A549 (cell line): ENCODE results near the gene DAB1. TPM values are rescaled to one million over a fixed set of nuclear protein-coding genes. Genes with fewer than 3 reads are reported as not detected.

Experiments
- ATAC-seq, 2 experiments: fragments of 200-7000 bp in 1 of 2; fragments of >200 bp in 1 of 2; cut with Nextera tagmentation in 1 of 2; cut with Tn5 transposase in 1 of 2; 3 replicates each; pipeline versions ENCODE4 v1.8.0 to v1.9.1; 2018 to 2020; ENCODE audit warnings: mild to moderate bottlenecking in 1 of 2, moderate library complexity in 1 of 2
- CTCF ChIA-PET: fragments of 300-600 bp; sonication (Branson Sonifier 250); formaldehyde crosslinking; extraction: SDS; loops from one replicate; lab custom pipeline; 2021; ENCODE audit warnings: antibody characterized with exemption, inconsistent platforms; lab: Yijun Ruan, JAX
- POLR2A ChIA-PET: fragments of 350-600 bp; formaldehyde crosslinking; extraction: SDS; loops from one replicate; lab custom pipeline; 2021; ENCODE audit warnings: antibody characterized with exemption, inconsistent platforms; lab: Yijun Ruan, JAX
- DNase-seq, 2 experiments: peaks; one replicate each; pipeline versions ENCODE4 v3.0.0 to v3.0.0-alpha.2; 2011 to 2016; ENCODE audit warnings: low read depth in 1 of 2, low spot score in 1 of 2
- FAIRE-seq: peaks from 2 replicates; lab custom pipeline; 2011; peaks lifted over from hg19 to GRCh38; lab: Jason Lieb, UNC
- H3K27ac ChIP-seq, 2 experiments: fragments of >200 bp; sonication (Bioruptor Twin); formaldehyde crosslinking; 3 replicates each; pipeline ENCODE4 v1.5.1; 2016 to 2017
- H3K4me1 ChIP-seq: fragments of >200 bp; sonication (Bioruptor Twin); formaldehyde crosslinking; 3 replicates; pipeline ENCODE4 v1.6.1; 2016
- H3K4me2 ChIP-seq: fragments of >200 bp; sonication (Bioruptor Twin); formaldehyde crosslinking; 3 replicates; pipeline ENCODE4 v1.6.1; 2016
- H3K4me3 ChIP-seq: fragments of >200 bp; sonication (Bioruptor Twin); formaldehyde crosslinking; 3 replicates; pipeline ENCODE4 v1.5.1; 2016
- H3K9me3 ChIP-seq: fragments of >200 bp; sonication (Bioruptor Twin); formaldehyde crosslinking; 3 replicates; pipeline ENCODE4 v1.6.1; 2016
- BCL3 ChIP-seq: fragments of >200 bp; sonication (Bioruptor Twin); formaldehyde crosslinking; IDR thresholded peaks from 3 replicates; pipeline ENCODE4 v1.6.1; 2016
- CBX8 ChIP-seq: fragments of 200-600 bp; sonication (generic); IDR thresholded peaks from 2 replicates; pipeline ENCODE4 v1.6.1; 2016
- CEBPB ChIP-seq, 2 experiments: fragments of >200 bp in 1 of 2; sonication (Bioruptor Twin) in 1 of 2; formaldehyde crosslinking in 1 of 2; IDR thresholded peaks; 2 replicates each; pipeline ENCODE4 v1.6.1; 2012 to 2016
- CHD2 ChIP-seq: fragments of 150-350 bp; IDR thresholded peaks from 2 replicates; pipeline ENCODE4 v1.6.1; 2014; ENCODE audit warnings: low read length; ENCODE audit not compliant: partially characterized antibody
- CHD4 ChIP-seq: fragments of 200-600 bp; sonication (generic); IDR thresholded peaks from 2 replicates; pipeline ENCODE4 v1.6.1; 2016; ENCODE audit warnings: antibody characterized with exemption, mild to moderate bottlenecking, borderline replicate concordance
- CTCF ChIP-seq: fragments of >200 bp; sonication (Bioruptor Twin); formaldehyde crosslinking; IDR thresholded peaks from 3 replicates; pipeline ENCODE4 v1.5.1; 2016
- EHF ChIP-seq: fragments of 250-450 bp; sonication (Bioruptor Pico); IDR thresholded peaks from 2 replicates; pipeline ENCODE4 v1.5.0; 2020; ENCODE audit warnings: mild to moderate bottlenecking
- EHMT2 ChIP-seq: fragments of 200-600 bp; sonication (generic); IDR thresholded peaks from 2 replicates; pipeline ENCODE4 v1.6.1; 2016; ENCODE audit warnings: antibody characterized with exemption, low read depth, mild to moderate bottlenecking, moderate library complexity
- ESRRA ChIP-seq: fragments of 150-350 bp; IDR thresholded peaks from 2 replicates; pipeline ENCODE4 v1.6.1; 2014; ENCODE audit warnings: mild to moderate bottlenecking, low read length, borderline replicate concordance
- FOSL2 ChIP-seq, 2 experiments: fragments of 450-650 bp in 1 of 2; fragments of >200 bp in 1 of 2; sonication (Bioruptor Twin) in 1 of 2; formaldehyde crosslinking; IDR thresholded peaks; 2 replicates each; pipeline versions ENCODE4 v1.5.0 to v1.6.1; 2016 to 2020; ENCODE audit warnings: mild to moderate bottlenecking in 1 of 2, moderate library complexity in 1 of 2
- HDAC2 ChIP-seq: fragments of 200-600 bp; sonication (generic); IDR thresholded peaks from 2 replicates; pipeline ENCODE4 v1.6.1; 2016
- HEYL ChIP-seq: fragments of 250-450 bp; sonication (Bioruptor Pico); IDR thresholded peaks from 2 replicates; pipeline ENCODE4 v1.8.0; 2021; ENCODE audit warnings: mild to moderate bottlenecking, moderate library complexity
- HOXB13 ChIP-seq: fragments of 250-450 bp; sonication (Bioruptor Pico); IDR thresholded peaks from 2 replicates; pipeline ENCODE4 v1.5.0; 2020; ENCODE audit warnings: low read depth, mild to moderate bottlenecking, moderate library complexity
- HOXB5 ChIP-seq: fragments of 250-450 bp; sonication (Bioruptor Pico); IDR thresholded peaks from 2 replicates; pipeline ENCODE4 v1.5.0; 2020; ENCODE audit warnings: mild to moderate bottlenecking, moderate library complexity
- MAX ChIP-seq: IDR thresholded peaks from 2 replicates; pipeline ENCODE4 v1.6.1; 2012
- MYC ChIP-seq: IDR thresholded peaks from 2 replicates; pipeline ENCODE4 v1.6.1; 2012; ENCODE audit warnings: mild to moderate bottlenecking, inconsistent platforms, low read length, improper control_type of control experiment, borderline replicate concordance
- NFE2L2 ChIP-seq: fragments of 150-350 bp; conservative IDR thresholded peaks from 2 replicates; pipeline ENCODE4 v1.6.1; 2014; ENCODE audit warnings: low read length
- NPAS2 ChIP-seq: fragments of 250-450 bp; sonication (Bioruptor Pico); IDR thresholded peaks from 2 replicates; pipeline ENCODE4 v1.8.0; 2022; ENCODE audit warnings: mild to moderate bottlenecking, moderate library complexity, borderline replicate concordance
- PHF8 ChIP-seq: fragments of 200-600 bp; sonication (generic); IDR thresholded peaks from 2 replicates; pipeline ENCODE4 v1.6.1; 2016; ENCODE audit warnings: low read depth, mild to moderate bottlenecking, antibody characterized with exemption, moderate library complexity, borderline replicate concordance
- POLR2AphosphoS2 ChIP-seq: conservative IDR thresholded peaks from 2 replicates; pipeline ENCODE4 v1.6.1; 2012; ENCODE audit warnings: low read length, improper control_type of control experiment, inconsistent platforms
- RAD21 ChIP-seq, 2 experiments: fragments of >200 bp in 1 of 2; sonication (Bioruptor Twin) in 1 of 2; formaldehyde crosslinking in 1 of 2; IDR thresholded peaks in 1 of 2; conservative IDR thresholded peaks in 1 of 2; 2 replicates in 1 of 2; 3 replicates in 1 of 2; pipeline ENCODE4 v1.6.1; 2012 to 2018; ENCODE audit warnings: inconsistent platforms in 1 of 2
- RARB ChIP-seq: fragments of 250-450 bp; sonication (Bioruptor Pico); IDR thresholded peaks from 2 replicates; pipeline ENCODE4 v1.8.0; 2021; ENCODE audit warnings: mild to moderate bottlenecking, moderate library complexity
- RCOR1 ChIP-seq: fragments of 150-350 bp; IDR thresholded peaks from 2 replicates; pipeline ENCODE4 v1.6.1; 2014; ENCODE audit warnings: antibody characterized with exemption, low read length, low read depth
- RNF2 ChIP-seq: fragments of 200-600 bp; sonication (generic); IDR thresholded peaks from 2 replicates; pipeline ENCODE4 v1.6.1; 2016; ENCODE audit warnings: low read depth, mild to moderate bottlenecking, antibody characterized with exemption, moderate library complexity, borderline replicate concordance
- USF2 ChIP-seq: fragments of 450-650 bp; IDR thresholded peaks from 2 replicates; pipeline ENCODE4 v1.6.1; 2014; ENCODE audit warnings: antibody characterized with exemption
- ZFP36 ChIP-seq: fragments of 450-650 bp; IDR thresholded peaks from 2 replicates; pipeline ENCODE4 v1.6.1; 2014; ENCODE audit warnings: borderline replicate concordance; ENCODE audit not compliant: partially characterized antibody
- WGBS: methylation state at CpG from one replicate; pipeline ENCODE4 v1.1.6; 2017; ENCODE audit errors: missing lambda C conversion rate; 5-methylcytosine and 5-hydroxymethylcytosine counted together
- polyA plus RNA-seq, 4 experiments: library from polyadenylated mRNA; depleted of rRNA in 3 of 4; stranded (reverse); fragments of >200 nt; fragmentation: RNase III in 1 of 4; extraction: RNeasy Plus Mini Kit Qiagen cat#74134 plus additional on column Dnase treatment in 1 of 4; gene quantifications; 2 replicates in 3 of 4; 3 replicates in 1 of 4; pipeline ENCODE4 v1.2.3, GENCODE V29; 2011 to 2017
- TF ChIP-seq, protein P1 (sequence below): fragments of >200 bp; sonication (Bioruptor Twin); formaldehyde crosslinking; IDR thresholded peaks from 2 replicates; pipeline ENCODE4 v1.6.1; 2016
- TF ChIP-seq, protein P2 (sequence below): fragments of 150-350 bp; IDR thresholded peaks from 2 replicates; pipeline ENCODE4 v1.6.1; 2014; ENCODE audit warnings: low read depth, mild to moderate bottlenecking, low read length

DAB1 gene
- polyA plus RNA-seq, 2 of the 4 experiments (the other 2 are of a cell fraction) = not detected

DNA sequence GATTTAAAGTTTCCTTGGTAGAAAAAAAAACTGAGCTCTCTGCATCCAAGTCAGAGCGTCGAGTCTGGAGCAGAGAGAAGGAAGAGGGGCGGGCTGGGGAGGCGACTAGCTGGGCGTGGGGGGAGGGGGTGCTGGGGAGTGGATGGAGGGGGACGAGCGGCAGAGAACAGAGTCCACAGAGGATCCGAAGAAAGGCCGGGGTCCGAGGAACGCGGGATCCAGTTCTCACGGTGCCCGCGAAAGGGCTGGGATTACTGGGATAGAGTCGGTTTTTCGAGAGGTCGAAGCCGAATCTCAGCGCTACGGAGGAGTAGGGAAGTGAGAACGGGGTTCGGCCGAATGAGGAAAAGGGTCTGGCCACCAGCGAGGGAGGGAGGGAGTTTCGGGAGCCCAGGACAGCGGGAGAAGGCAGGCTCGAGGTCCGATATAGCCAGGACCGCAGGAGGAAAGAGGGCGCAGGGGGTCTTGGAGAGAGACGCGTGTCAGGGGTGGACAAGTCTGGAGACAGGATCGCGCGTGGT is 665 bp downstream of the DAB1 start:
- DNase-seq = no peak
- CTCF ChIA-PET = interaction anchor here (0.7 kb wide), 1 partner anchor 601 kb away, joined by 3 read pairs; no protein-coding TSS in a partner anchor
- H3K4me1 ChIP-seq = peaks cover 3% of the 10 kb centered on the region; the same call in 1 of the 3 replicates
- TF ChIP-seq CBX8 = no peak
- TF ChIP-seq CEBPB (IDR thresholded peaks at IDR 0.05) = no peak
- no peak for TF ChIP-seq HDAC2
- TF ChIP-seq ZFP36 = no peak
- no peak for TF ChIP-seq RCOR1
- no peak for TF ChIP-seq EHMT2
- TF ChIP-seq RARB (CRISPR knock-in tag) = no peak
- TF ChIP-seq USF2 = no peak
- TF ChIP-seq EHF (CRISPR knock-in tag) = no peak
- TF ChIP-seq CHD4 = no peak
- no peak for TF ChIP-seq CTCF
- no peak for TF ChIP-seq BCL3
- no peak for TF ChIP-seq NPAS2 (CRISPR knock-in tag)
- TF ChIP-seq POLR2AphosphoS2 = no peak
- no peak for TF ChIP-seq RAD21 (conservative IDR thresholded peaks at IDR 0.05 in 1 of 2, IDR thresholded peaks at IDR 0.05 in 1 of 2)
- no peak for TF ChIP-seq HOXB13 (CRISPR knock-in tag)
- no peak for TF ChIP-seq CHD2
- TF ChIP-seq, protein P1, sequence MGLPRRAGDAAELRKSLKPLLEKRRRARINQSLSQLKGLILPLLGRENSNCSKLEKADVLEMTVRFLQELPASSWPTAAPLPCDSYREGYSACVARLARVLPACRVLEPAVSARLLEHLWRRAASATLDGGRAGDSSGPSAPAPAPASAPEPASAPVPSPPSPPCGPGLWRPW = no peak
- TF ChIP-seq HEYL = no peak
- FAIRE-seq = no peak
- 24% methylated on average over 29 of the region's 36 CpGs for WGBS
- H3K4me3 ChIP-seq = peak overlapping the region; percentile 36; the same call in 2 of the 3 replicates
- peak overlapping the region; percentile 82 for H3K4me2 ChIP-seq
- ATAC-seq = peak in 1 of 2 experiments; percentile 32; a peak in 3 of 6 replicates
- POLR2A ChIA-PET = no interaction called here
- H3K27ac ChIP-seq = no peak overlapping the region
- no peaks in the 10 kb centered on the region for H3K9me3 ChIP-seq

DNA sequence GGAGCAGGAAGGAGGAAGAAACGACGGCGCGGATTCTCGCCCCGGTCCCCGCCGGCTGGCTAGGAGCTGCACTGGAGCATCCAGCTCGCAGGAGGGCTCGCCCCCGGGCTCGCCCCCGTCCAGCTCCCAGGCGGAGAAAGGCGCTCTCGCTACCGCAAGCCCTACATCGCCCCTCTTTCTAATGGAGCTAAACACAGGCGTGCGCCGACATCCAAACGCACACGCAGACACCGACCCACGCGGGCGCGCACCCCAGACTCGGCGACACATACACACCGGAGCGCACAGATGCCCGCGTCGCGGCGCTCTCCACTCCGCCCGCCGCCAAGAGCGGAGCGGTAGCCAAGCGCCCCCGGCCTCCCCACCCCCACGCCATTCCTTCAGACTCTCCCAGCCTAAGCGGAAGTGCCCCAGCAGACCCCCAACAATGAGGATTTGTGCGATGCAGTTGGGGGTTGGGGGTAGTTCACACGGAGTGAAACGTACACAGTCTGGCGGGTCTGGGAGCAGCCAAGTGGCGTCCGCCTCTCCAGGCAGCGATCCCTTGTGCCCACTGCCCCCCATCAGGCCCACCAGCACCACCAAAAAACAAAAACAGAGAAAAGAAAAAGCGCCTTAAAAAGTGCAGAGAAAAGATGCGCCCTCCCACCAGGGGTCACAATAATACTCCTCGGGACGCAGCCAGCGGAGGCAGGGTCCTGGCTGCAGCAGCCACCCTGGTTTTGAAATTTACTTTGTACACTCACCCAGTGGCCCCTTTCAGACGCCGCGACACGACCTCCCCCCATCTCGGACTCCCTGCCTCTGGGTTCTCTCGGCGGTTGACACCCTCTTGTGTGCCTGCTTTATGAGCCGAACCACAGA is 1.4 kb downstream of the DAB1 start:
- POLR2A ChIA-PET = no interaction called here
- WGBS = 30% methylated on average over 38 of the region's 66 CpGs
- peak overlapping the region; percentile 82; the same call in 2 of the 3 replicates for H3K4me2 ChIP-seq
- H3K4me1 ChIP-seq = peaks cover 3% of the 10 kb centered on the region; the same call in 1 of the 3 replicates
- FAIRE-seq = no peak
- no peak for DNase-seq
- H3K9me3 ChIP-seq = no peaks in the 10 kb centered on the region
- H3K27ac ChIP-seq = no peak overlapping the region
- ATAC-seq = peak in 1 of 2 experiments; percentile 32; a peak in 2 of 6 replicates
- CTCF ChIA-PET = interaction anchor here (0.7 kb wide), 1 partner anchor 601 kb away, joined by 3 read pairs; no protein-coding TSS in a partner anchor
- no peak overlapping the region for H3K4me3 ChIP-seq
- no peak for TF ChIP-seq CTCF
- no peak for TF ChIP-seq NFE2L2
- no peak for TF ChIP-seq PHF8
- TF ChIP-seq MYC = no peak
- no peak for TF ChIP-seq RNF2
- TF ChIP-seq CBX8 = no peak
- no peak for TF ChIP-seq FOSL2 (IDR thresholded peaks at IDR 0.05)
- no peak for TF ChIP-seq FOSL2 (CRISPR knock-in tag; IDR thresholded peaks at IDR 0.05)
- no peak for TF ChIP-seq CHD2
- no peak for TF ChIP-seq ESRRA
- TF ChIP-seq MAX = no peak
- no peak for TF ChIP-seq HOXB5 (CRISPR knock-in tag)
- TF ChIP-seq, protein P2, sequence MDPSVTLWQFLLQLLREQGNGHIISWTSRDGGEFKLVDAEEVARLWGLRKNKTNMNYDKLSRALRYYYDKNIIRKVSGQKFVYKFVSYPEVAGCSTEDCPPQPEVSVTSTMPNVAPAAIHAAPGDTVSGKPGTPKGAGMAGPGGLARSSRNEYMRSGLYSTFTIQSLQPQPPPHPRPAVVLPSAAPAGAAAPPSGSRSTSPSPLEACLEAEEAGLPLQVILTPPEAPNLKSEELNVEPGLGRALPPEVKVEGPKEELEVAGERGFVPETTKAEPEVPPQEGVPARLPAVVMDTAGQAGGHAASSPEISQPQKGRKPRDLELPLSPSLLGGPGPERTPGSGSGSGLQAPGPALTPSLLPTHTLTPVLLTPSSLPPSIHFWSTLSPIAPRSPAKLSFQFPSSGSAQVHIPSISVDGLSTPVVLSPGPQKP = no peak
